Ovary (tissue), 9 donors: Measurements from ENCODE around the gene RABGAP1L. TPM values are rescaled to one million over a fixed set of nuclear protein-coding genes. Genes with fewer than 3 reads are reported as not detected.
"Not testable (repeated sequence)": the region's sequence is repeated elsewhere in the genome, so short reads cannot be mapped to it uniquely, and the experiment has no call there.

ENCODE experiments used
- DNase-seq, 5 donors: peaks; one replicate each; pipeline ENCODE4 v3.0.0-alpha.2; 2019 to 2020
- H3K27ac ChIP-seq, 2 donors: fragments of 200-600 bp; one replicate each; pipeline versions ENCODE4 v1.5.1 to v1.8.0; 2019 to 2022
- H3K27me3 ChIP-seq: fragments of 200-600 bp; one replicate; pipeline ENCODE4 v1.8.0; 2022
- H3K36me3 ChIP-seq: fragments of 200-600 bp; sonication (generic); one replicate; pipeline ENCODE4 v1.5.1; 2019
- H3K4me1 ChIP-seq: one replicate; pipeline ENCODE4 v1.8.1; 2013; ENCODE audit warnings: mild to moderate bottlenecking, moderate library complexity; ENCODE audit not compliant: insufficient read depth
- H3K4me3 ChIP-seq: fragments of 200-600 bp; sonication (generic); one replicate; pipeline ENCODE4 v1.5.1; 2017
- H3K9me3 ChIP-seq, 2 donors: fragments of 200-600 bp in 1 of 2; sonication (generic) in 1 of 2; one replicate each; pipeline versions ENCODE4 v1.5.1 to v1.8.1; 2013 to 2019; ENCODE audit warnings: mild to moderate bottlenecking in 1 of 2, moderate library complexity in 1 of 2
- EP300 ChIP-seq: sonication (generic); formaldehyde crosslinking; IDR thresholded peaks from one replicate; pipeline ENCODE4 v1.6.1; 2017; ENCODE audit warnings: antibody characterized with exemption
- POLR2A ChIP-seq: fragments of 450-650 bp; IDR thresholded peaks from one replicate; pipeline ENCODE4 v1.6.1; 2017; ENCODE audit warnings: antibody characterized with exemption, mild to moderate bottlenecking, moderate library complexity
- whole genome bisulfite sequencing, 3 donors: extraction: QIAGEN DNeasy Blood & Tissue Kit in 1 of 3; methylation state at CpG; one replicate each; pipeline versions ENCODE4 v1.1.5 to v1.1.7; 2013 to 2017; 5-methylcytosine and 5-hydroxymethylcytosine counted together
- intact Hi-C, 4 donors: fragments of 100-400 bp; cut with DNase I; formaldehyde crosslinking; loops; one replicate each; pipeline versions ENCODE4 v1.11.0 to v1.15.1; 2022 to 2023
- polyA plus RNA-seq, 2 donors: library from polyadenylated mRNA; stranded (reverse); fragments of 200-250 nt in 1 of 2; fragments of 350-450 nt in 1 of 2; fragmentation: Illumina TruSeq in 1 of 2; extraction: RNeasy Lipid Tissue Mini Kit (QIAGEN cat#74804) in 1 of 2; gene quantifications; one replicate each; pipeline ENCODE4 v1.2.3, GENCODE V29; 2013 to 2014
- total RNA-seq, 7 donors: library from RNA; depleted of rRNA in 2 of 7; stranded (reverse); fragments of >200 nt in 2 of 7; fragmentation: NEBNext Ultra II Directional in 3 of 7; extraction: Animal tissue kit (Norgen Biotek cat#: 25700) in 3 of 7; gene quantifications; one replicate each; pipeline versions ENCODE4 v1.1.0 to v1.2.4, GENCODE V29; 2016 to 2023
- TF ChIP-seq, protein P1 (sequence below), 3 donors: fragments of 450-650 bp in 2 of 3; fragments of 200-600 bp in 1 of 3; IDR thresholded peaks; one replicate each; pipeline versions ENCODE4 v1.5.1 to v1.8.0; 2016 to 2022; ENCODE audit warnings: antibody characterized with exemption in 3 of 3, mild to moderate bottlenecking in 1 of 3
- donor health status: DM: no; HTN: no; CAD: no; lungs with moderate emphysema.
- donor health status: DM: no; HTN: no; CAD: no.
- donor health status: Bipolar disorder and iron deficiency.
- donor health status: DM: yes; HTN: yes; CAD: no.
- donor health status: DM: no; HTN: no; CAD: no.
- donor health status: DM: yes; HTN: yes; CAD: no.

RABGAP1L gene
- total and polyA plus RNA-seq, 9 donors: 17.1 to 56.5 (median 43.6) TPM

DNA sequence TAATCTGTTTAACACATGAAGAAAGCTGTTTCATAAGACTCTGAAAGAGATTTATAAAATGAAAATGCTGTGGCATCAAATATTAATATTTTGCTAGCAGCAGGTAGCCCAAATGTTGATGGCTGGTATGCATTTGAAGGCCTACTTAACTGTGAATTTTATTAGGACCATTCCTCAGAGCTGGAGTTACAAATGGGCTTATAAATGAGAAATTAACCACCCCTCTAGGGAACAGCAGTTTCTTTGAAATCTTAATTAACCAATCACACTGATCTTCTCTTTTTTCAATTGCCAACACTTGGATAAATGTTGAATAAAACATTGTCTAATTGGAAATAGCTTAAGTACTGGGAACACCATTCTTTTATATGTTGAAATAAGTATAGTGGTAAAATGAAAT is 418.4 kb downstream of the RABGAP1L start:
- H3K36me3 ChIP-seq: no peaks in the 10 kb centered on the region

DNA sequence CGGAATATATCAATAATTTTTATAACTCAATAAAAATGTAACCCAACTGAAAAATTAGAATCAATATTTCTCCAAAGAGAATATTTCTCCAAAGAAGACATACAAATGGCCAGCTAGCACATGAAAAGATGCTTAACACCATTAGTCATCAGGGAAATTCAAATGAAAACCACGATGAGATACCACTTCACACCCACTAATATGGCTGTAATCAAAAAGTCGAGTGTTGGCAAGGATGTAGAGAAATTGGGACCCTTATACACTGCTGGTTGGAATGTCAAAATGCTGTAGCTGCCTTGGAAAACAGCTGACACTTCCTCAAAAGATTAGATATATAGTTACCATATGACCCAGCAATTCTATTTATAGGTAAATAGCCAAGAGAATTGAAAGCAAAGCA is 421.5 kb downstream of the RABGAP1L start:
- Histone ChIP-seq H3K27me3 (no peaks in the 10 kb centered on the region), H3K4me1 (no peaks in the 10 kb centered on the region), H3K4me3 (no peak overlapping the region), H3K36me3 (no peaks in the 10 kb centered on the region), H3K9me3 (no peaks in the 10 kb centered on the region), H3K27ac (no peak overlapping the region)
- intact Hi-C loops: no loop called here
- WGBS, 3 donors: 54 to 71% (median 68%) methylated on average over 3 of the region's 3 CpGs
- TF ChIP-seq, protein P1, sequence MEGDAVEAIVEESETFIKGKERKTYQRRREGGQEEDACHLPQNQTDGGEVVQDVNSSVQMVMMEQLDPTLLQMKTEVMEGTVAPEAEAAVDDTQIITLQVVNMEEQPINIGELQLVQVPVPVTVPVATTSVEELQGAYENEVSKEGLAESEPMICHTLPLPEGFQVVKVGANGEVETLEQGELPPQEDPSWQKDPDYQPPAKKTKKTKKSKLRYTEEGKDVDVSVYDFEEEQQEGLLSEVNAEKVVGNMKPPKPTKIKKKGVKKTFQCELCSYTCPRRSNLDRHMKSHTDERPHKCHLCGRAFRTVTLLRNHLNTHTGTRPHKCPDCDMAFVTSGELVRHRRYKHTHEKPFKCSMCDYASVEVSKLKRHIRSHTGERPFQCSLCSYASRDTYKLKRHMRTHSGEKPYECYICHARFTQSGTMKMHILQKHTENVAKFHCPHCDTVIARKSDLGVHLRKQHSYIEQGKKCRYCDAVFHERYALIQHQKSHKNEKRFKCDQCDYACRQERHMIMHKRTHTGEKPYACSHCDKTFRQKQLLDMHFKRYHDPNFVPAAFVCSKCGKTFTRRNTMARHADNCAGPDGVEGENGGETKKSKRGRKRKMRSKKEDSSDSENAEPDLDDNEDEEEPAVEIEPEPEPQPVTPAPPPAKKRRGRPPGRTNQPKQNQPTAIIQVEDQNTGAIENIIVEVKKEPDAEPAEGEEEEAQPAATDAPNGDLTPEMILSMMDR (IDR thresholded peaks at IDR 0.05): no peak
- TF ChIP-seq POLR2A (no peak), EP300 (no peak)
- DNase-seq: no peak

More for the DNA sequence above, 418.4 kb downstream of the RABGAP1L start:
- intact Hi-C loops: no loop called here
- H3K4me1 ChIP-seq: no peaks in the 10 kb centered on the region
- H3K4me3 ChIP-seq: no peak overlapping the region
- TF ChIP-seq POLR2A (no peak), EP300 (no peak)
- TF ChIP-seq, protein P1 (IDR thresholded peaks at IDR 0.05): no peak
- DNase-seq: no peak
- H3K27me3 ChIP-seq: no peaks in the 10 kb centered on the region
- H3K27ac ChIP-seq: no peak overlapping the region
- H3K9me3 ChIP-seq: no peaks in the 10 kb centered on the region

DNA sequence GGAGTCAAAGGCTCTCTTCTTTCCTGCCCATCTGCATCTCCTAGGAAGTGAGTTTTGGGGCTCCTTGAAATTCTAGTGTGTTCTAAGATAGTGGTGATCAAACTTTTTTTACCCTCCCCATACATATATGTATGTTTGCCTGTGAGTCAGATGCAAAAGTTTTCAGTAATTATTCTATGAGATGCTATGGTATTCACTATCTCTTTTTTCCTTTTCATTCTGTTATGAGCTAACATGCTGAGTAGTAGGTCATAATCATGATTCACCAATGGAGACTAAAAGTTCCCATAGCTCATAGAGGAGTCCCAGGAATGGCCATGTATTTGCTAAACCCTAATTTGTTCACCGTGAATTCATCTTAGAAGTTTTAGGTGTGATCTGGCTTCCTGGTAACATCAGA is 424.0 kb downstream of the RABGAP1L start:
- TF ChIP-seq, protein P1 (IDR thresholded peaks at IDR 0.05): no peak
- TF ChIP-seq POLR2A (no peak), EP300 (no peak)
- H3K27me3 ChIP-seq: no peaks in the 10 kb centered on the region
- H3K36me3 ChIP-seq: no peaks in the 10 kb centered on the region
- no peak for DNase-seq
- H3K4me1 ChIP-seq: no peaks in the 10 kb centered on the region
- intact Hi-C loops: no loop called here
- H3K9me3 ChIP-seq: no peaks in the 10 kb centered on the region
- WGBS, 3 donors: 89 to 92% (median 89%) methylated on average over 1 of the region's 1 CpG
- no peak overlapping the region for H3K27ac ChIP-seq
- no peak overlapping the region for H3K4me3 ChIP-seq

DNA sequence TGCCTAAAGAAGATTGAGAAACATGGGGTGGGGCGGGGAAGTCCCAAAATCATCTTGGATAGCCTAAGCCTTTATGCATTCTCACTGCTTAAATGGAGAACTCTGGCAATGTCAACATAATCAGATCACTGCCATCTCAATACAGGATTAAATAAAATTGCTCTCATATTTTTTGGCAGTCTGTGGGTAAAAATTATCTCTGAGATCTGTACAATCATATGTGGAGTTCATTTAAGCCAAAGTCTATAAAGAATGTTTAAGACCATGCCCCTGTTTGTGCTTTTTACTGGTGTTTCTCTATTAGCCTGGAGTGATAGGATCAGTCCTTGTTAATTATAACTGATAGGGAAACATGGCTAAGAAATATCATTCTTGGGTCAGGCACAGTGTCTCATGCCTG is 424.8 kb downstream of the RABGAP1L start:
- TF ChIP-seq EP300 (no peak), POLR2A (no peak)
- TF ChIP-seq, protein P1 (IDR thresholded peaks at IDR 0.05): no peak
- WGBS, 3 donors: 94 to 100% (median 100%) methylated on average over 1 of the region's 1 CpG
- H3K9me3 ChIP-seq: no peaks in the 10 kb centered on the region
- DNase-seq: no peak
- intact Hi-C loops: no loop called here
- H3K27ac ChIP-seq: no peak overlapping the region
- H3K4me3 ChIP-seq: no peak overlapping the region
- H3K27me3 ChIP-seq: no peaks in the 10 kb centered on the region
- H3K36me3 ChIP-seq: no peaks in the 10 kb centered on the region
- H3K4me1 ChIP-seq: no peaks in the 10 kb centered on the region

DNA sequence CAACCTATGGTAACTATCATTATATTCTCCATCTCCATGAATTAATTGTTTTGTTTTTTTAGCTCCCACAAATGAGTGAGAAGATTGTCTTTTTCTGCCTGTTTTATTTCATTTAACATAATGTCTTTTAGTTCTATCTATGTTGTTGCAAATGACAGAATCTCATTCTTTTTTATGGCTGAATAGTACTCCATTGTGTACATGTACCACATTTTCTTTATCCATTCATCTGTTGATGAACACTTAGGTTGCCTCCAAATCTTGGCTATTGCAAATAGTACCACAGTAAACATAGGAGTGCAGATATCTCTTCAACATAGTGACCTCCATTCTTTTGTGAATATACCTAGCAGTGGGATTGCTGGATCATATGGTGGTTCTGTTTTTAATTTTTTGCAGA is 429.3 kb downstream of the RABGAP1L start:
- H3K4me1 ChIP-seq, H3K36me3 ChIP-seq, intact Hi-C loops, H3K27ac ChIP-seq, H3K9me3 ChIP-seq, H3K27me3 ChIP-seq, H3K4me3 ChIP-seq, DNase-seq: not testable (repeated sequence)
